Large intestine (tissue), 3 donors: ENCODE data around the gene HHAT. TPM values are rescaled to one million over a fixed set of nuclear protein-coding genes. Genes with fewer than 3 reads are reported as not detected.

Experiments
- DNase-seq, 2 donors: peaks; one replicate each; pipeline versions ENCODE4 v3.0.0 to v3.0.0-alpha.2; 2013
- H3K27ac ChIP-seq: one replicate; pipeline ENCODE4 v1.5.1; 2013; ENCODE audit warnings: low read length
- H3K27me3 ChIP-seq: 2 replicates; pipeline ENCODE4 v1.6.1; 2013; ENCODE audit warnings: low read length; ENCODE audit not compliant: control insufficient read depth, insufficient read depth
- H3K36me3 ChIP-seq: 2 replicates; pipeline ENCODE4 v1.6.1; 2013; ENCODE audit warnings: low read length; ENCODE audit not compliant: control insufficient read depth, insufficient read depth
- H3K4me1 ChIP-seq: one replicate; pipeline ENCODE4 v1.6.1; 2013; ENCODE audit warnings: low read length; ENCODE audit not compliant: control insufficient read depth, insufficient read depth
- H3K4me3 ChIP-seq: one replicate; pipeline ENCODE4 v1.5.1; 2013; ENCODE audit warnings: low read length
- H3K9me3 ChIP-seq: one replicate; pipeline ENCODE4 v1.6.1; 2013; ENCODE audit warnings: mild to moderate bottlenecking, low read depth, low read length, moderate library complexity; ENCODE audit not compliant: control insufficient read depth
- WGBS: methylation state at CpG from one replicate; pipeline ENCODE4 v1.1.5; 2013; ENCODE audit warnings: low lambda C conversion rate; ENCODE audit not compliant: insufficient coverage; 5-methylcytosine and 5-hydroxymethylcytosine counted together
- polyA plus RNA-seq: library from polyadenylated mRNA; unstranded; fragments of 120-200 nt; gene quantifications from one replicate; pipeline ENCODE4 v1.2.1, GENCODE V29; 2013

Gene HHAT
- polyA plus RNA-seq, 1 donor, result 3.3 TPM

DNA sequence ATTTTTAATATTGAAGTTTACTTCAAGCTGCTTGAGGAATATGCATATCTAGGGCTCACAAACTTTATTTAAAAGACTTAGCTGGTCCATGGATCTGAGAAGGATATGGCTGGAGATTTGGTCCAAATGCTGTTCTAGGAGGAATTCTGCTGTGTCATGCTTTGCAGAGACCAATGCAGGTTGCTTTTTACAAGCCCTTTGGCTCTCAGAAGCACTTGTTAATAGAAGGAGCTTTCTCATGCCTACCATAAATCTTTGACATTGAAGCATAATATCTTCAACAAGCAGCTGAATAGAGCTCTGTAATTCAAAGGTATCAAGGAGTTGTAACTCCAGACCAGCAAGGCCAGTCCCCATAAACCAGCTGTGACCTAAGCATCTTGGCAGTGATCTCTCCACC is 299.1 kb downstream of the HHAT start:
- Histone ChIP-seq H3K9me3 (no peaks in the 10 kb centered on the region), H3K4me1 (no peaks in the 10 kb centered on the region), H3K27me3 (no peaks in the 10 kb centered on the region), H3K36me3 (no peaks in the 10 kb centered on the region), H3K4me3 (no peak overlapping the region), H3K27ac (no peak overlapping the region)
- DNase-seq, result no peak

DNA sequence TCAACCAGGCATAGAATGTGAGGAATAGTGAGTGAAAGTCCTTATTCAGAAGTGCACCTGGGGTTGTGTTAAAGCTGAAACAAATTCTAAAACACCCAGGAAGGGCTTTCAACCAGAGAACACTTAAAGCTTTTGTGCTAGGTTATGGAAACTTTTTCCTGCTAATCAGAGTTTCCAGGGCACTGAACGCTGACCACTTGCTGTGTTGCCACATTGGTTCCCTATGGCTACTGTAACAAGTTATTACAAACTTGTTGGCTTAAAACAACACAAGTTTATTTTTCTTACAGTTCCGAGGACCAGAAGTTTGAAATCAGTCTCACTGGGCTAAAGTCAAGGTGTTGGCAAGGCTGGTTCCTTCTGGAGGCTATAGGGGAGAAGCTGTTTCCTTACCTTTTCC is 300.6 kb downstream of the HHAT start:
- Histone ChIP-seq H3K4me3 (no peak overlapping the region), H3K36me3 (no peaks in the 10 kb centered on the region), H3K4me1 (no peaks in the 10 kb centered on the region), H3K27me3 (no peaks in the 10 kb centered on the region), H3K9me3 (no peaks in the 10 kb centered on the region), H3K27ac (no peak overlapping the region)
- DNase-seq, result no peak
- WGBS, result 100% methylated on average over 1 of the region's 2 CpGs

DNA sequence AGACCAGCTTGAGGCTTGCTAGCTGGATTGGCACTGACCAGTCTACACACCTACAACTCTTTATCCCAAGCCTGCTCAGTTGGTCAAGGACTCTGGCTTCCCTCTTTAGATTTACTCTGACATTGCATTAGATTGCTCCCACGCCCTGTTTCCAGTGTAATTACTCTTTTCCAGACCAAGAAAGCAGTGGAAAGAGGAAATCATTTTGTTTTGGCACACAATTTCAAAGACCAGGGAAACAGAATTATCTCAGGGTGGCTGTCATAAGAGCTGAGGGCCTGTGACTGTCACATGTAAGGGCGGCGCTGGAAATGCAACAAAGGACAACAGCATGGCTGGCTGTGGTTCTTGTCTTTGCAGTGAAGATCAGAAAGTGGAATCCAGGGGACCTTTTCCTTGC is 302.7 kb downstream of the HHAT start:
- H3K36me3 ChIP-seq, result no peaks in the 10 kb centered on the region
- WGBS, result no CpG with 5 or more reads among the region's 3 CpGs
- no peaks in the 10 kb centered on the region for H3K4me1 ChIP-seq
- H3K4me3 ChIP-seq, result no peak overlapping the region
- no peaks in the 10 kb centered on the region for H3K27me3 ChIP-seq
- DNase-seq, result peak in 1 of 2 donors; percentile 36
- H3K27ac ChIP-seq, result no peak overlapping the region
- H3K9me3 ChIP-seq, result no peaks in the 10 kb centered on the region

DNA sequence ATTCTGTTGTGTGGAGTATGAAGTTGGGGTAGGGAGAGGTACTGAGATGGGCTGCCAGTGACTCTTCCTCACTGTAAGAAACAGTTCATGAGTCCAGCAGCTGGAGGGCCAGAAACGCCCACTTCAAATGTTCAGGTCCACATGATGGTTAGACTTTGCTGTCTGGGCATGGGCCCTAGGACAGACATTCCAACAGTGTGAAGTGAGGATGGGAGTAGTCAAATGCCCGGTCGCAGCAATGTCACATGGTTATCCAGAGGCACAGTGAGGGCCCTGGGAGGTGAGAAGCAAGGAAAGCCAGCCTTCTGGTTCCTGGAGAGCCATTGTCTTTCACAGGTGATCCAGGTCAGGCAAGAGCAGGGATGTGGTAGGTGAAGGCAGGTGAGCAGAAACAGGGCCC is 304.4 kb downstream of the HHAT start:
- Histone ChIP-seq H3K4me1 (no peaks in the 10 kb centered on the region), H3K27me3 (no peaks in the 10 kb centered on the region), H3K27ac (no peak overlapping the region), H3K36me3 (no peaks in the 10 kb centered on the region), H3K9me3 (no peaks in the 10 kb centered on the region), H3K4me3 (no peak overlapping the region)
- WGBS, result no CpG with 5 or more reads among the region's 3 CpGs
- no peak for DNase-seq

DNA sequence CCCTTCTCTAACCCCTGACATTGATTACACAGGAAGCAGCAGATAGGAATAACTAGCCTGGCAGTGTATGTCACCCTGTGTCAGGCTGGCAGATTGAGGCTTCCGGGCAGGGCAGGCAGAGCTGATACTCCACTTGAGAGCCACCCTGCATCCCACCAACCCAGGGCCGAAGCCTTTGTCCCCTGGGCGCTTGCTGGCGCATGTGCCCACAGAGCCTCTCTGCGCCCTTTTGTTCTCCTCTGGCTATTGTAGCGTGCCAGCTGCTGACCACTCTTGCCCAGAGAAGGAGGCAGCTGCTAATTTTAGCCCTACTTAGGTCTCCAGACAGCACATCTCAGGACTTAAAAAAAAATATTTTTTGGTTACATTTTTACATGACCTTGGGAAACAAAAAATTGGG is 304.9 kb downstream of the HHAT start:
- H3K4me3 ChIP-seq, result no peak overlapping the region
- no peaks in the 10 kb centered on the region for H3K9me3 ChIP-seq
- DNase-seq, result no peak
- no peaks in the 10 kb centered on the region for H3K4me1 ChIP-seq
- H3K27me3 ChIP-seq, result no peaks in the 10 kb centered on the region
- H3K36me3 ChIP-seq, result no peaks in the 10 kb centered on the region
- no CpG with 5 or more reads among the region's 6 CpGs for WGBS
- H3K27ac ChIP-seq, result no peak overlapping the region

DNA sequence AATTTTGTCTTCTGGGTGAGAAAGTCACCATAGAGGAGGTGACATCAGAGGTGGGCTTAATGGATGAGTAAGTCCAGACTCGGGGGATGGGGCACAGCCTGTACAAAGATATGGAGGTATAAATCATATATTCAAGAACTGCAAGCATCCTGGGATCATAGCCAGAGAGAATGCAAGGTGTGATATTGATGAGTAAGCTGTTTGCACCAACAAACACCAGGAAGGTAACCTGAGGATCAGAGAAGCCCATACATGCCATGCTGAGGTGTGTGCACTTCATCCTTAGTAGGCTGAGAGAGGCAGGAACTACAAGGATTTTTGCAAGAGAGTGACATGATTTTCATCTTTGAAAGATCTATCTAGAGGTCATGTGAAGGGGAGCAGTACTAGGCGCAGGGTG is 306.4 kb downstream of the HHAT start:
- Histone ChIP-seq H3K9me3 (no peaks in the 10 kb centered on the region), H3K4me3 (no peak overlapping the region), H3K36me3 (no peaks in the 10 kb centered on the region), H3K4me1 (no peaks in the 10 kb centered on the region), H3K27ac (no peak overlapping the region), H3K27me3 (no peaks in the 10 kb centered on the region)
- no peak for DNase-seq
- 100% methylated on average over 1 of the region's 2 CpGs for WGBS

DNA sequence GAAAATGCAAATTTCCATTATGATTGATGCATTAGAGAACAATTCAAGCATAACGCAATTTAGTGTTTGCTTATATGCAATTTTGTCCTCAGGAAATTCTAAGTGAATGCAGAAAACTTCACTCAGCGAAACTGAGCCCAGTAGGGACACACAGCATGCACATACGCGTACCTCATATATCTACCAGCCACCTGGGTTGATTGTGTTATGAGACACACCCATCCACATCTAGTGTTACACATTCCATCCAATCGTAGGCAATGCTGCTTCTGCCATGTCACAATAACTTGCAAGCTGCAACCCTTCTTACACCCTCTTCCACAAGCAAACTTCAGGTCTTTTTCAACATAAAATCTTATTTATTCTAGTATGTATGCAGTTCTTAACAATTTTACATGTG is 312.9 kb downstream of the HHAT start:
- no peak for DNase-seq
- no CpG with 5 or more reads among the region's 5 CpGs for WGBS
- Histone ChIP-seq H3K27me3 (no peaks in the 10 kb centered on the region), H3K4me3 (no peak overlapping the region), H3K36me3 (no peaks in the 10 kb centered on the region), H3K27ac (no peak overlapping the region), H3K4me1 (no peaks in the 10 kb centered on the region), H3K9me3 (no peaks in the 10 kb centered on the region)

DNA sequence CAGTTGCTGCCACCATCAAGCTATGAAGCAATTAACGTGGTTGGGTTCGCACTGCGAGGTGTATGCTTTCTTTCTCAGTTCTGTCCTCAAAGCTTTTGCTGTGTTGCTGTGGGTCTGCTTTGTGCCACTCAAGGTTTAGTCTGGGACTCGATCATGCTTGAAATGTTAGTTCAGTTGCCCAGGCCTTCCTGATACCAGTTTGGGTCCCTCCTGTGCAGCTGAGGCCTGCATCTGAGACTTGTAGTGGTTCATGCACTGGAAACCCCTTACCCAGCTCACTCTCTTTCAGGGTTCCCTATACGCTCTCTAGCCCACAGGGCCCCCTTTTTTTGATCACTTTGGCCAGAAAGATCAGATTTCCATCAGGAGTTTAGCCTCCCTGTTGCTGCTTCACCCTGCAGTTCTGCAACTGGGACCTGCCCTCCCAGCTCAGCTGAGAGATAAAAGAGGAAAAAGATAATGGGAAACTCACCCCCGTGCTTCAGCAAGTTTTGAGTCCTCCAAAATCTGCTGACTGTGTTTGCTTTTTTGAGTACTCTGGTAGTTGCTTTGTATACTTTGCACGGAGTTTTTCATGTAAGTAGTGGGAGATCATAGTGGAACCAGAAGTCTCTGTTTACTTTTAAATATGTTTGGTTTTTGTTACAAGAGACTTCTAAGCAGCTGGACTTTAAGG is 317.0 kb downstream of the HHAT start:
- H3K36me3 ChIP-seq, result no peaks in the 10 kb centered on the region
- H3K4me3 ChIP-seq, result no peak overlapping the region
- no peak for DNase-seq
- H3K4me1 ChIP-seq, result no peaks in the 10 kb centered on the region
- no peaks in the 10 kb centered on the region for H3K27me3 ChIP-seq
- H3K27ac ChIP-seq, result no peak overlapping the region
- WGBS, result 0% methylated on average over 1 of the region's 7 CpGs
- H3K9me3 ChIP-seq, result no peaks in the 10 kb centered on the region

DNA sequence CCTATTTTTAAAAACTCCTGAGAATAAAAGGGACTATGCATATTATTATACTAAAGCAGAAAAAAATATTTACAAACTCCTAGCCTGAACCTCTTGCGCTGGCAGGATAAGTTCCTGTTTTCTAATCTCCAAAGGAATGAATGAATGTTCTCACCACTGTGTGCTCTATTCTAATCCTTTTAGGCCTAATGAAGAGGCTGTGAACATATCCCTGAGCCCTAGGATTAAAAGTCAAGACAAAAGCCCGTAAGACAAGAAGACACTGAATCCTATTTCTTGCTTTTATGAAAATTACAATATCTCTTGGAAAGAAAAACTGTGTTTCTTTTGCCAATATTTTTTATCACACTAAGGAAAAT is 317.5 kb downstream of the HHAT start:
- no peak overlapping the region for H3K27ac ChIP-seq
- H3K4me3 ChIP-seq, result no peak overlapping the region
- no peaks in the 10 kb centered on the region for H3K36me3 ChIP-seq
- no peaks in the 10 kb centered on the region for H3K4me1 ChIP-seq
- H3K27me3 ChIP-seq, result no peaks in the 10 kb centered on the region
- 67% methylated on average over 1 of the region's 2 CpGs for WGBS
- no peak for DNase-seq
- no peaks in the 10 kb centered on the region for H3K9me3 ChIP-seq

DNA sequence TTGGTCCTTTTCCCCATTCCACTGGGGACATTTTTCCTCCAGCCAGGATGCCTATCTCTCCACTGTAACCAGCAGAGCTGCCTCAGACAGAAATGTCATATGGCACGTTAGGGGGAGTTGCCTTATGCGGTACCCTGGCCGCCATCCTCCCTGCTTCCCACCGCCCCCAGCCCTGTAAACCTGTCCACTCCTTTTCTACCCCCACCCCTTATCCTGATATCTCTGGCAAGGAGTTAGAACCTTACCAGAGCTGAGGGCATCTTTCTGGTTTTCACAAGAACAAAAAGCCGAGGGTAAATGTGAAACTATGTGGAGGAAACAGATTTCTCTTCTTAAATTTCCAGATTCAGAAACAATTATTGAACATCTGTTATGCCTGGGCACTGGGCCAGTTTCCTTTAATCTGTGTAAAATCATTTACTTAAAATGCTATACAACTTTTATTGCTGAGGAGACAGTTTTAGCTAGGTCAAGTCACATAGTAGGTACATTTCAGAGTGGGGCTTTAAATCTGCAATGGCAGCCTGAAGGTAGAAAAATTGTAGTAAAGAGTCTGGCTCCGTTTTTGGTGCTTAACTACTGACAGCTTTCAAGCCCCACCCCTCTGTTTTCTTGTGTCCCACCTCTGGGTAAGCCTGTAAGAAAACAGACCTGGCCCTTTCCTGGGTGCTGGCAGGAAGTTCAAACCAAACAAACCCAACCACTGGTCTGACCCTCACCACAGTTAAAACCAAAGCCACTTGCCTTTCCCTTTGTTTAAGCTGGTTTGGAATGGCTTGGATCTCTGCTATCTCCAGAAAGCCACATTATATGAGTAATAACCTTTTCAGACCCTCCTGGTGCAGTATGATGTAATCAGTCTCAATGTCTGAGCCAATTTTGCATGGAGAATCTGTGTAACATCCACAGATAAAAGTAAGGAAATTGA is 319.0 kb downstream of the HHAT start:
- Histone ChIP-seq H3K27ac (no peak overlapping the region), H3K27me3 (no peaks in the 10 kb centered on the region), H3K4me1 (no peaks in the 10 kb centered on the region), H3K9me3 (no peaks in the 10 kb centered on the region), H3K4me3 (no peak overlapping the region), H3K36me3 (no peaks in the 10 kb centered on the region)
- DNase-seq, result no peak
- WGBS, result no CpG with 5 or more reads among the region's 6 CpGs
